ENCODE data around the gene GNA12. TPM values are rescaled to one million over a fixed set of nuclear protein-coding genes. Genes with fewer than 3 reads are reported as not detected.

GNA12 gene
- total and polyA plus RNA-seq, 2 of the 4 experiments (the other 2 are of a cell fraction): 14.3 to 93.9 TPM

GRCh38 chr7:2716906-2717292 is 127.2 kb downstream of the GNA12 start:
- Histone ChIP-seq H3K23ac (ENCODE audit: low read depth, low read length) (no peak overlapping the region), H3K18ac (ENCODE audit: low read depth, low read length) (no peak overlapping the region), H3K27me3 (ENCODE audit: control insufficient read depth, insufficient read depth, low read length) (no peaks in the 10 kb centered on the region), H2BK5ac (ENCODE audit: low read depth, low read length, poor library complexity, severe bottlenecking) (no peak overlapping the region), H3K56ac (ENCODE audit: extremely low read depth, insufficient read depth, low read length) (no peak overlapping the region), H2AK5ac (ENCODE audit: low read depth, low read length) (peak overlapping the region; percentile 37; the same call in 1 of the 2 replicates), H3K14ac (replicated peaks; ENCODE audit: low read depth, low read length) (no peak overlapping the region), H3K79me1 (ENCODE audit: low read depth in 1 of 2, low read length in 2 of 2) (peaks cover 0 to 23% of the 10 kb centered on the region in 2 experiments; a peak in 3 of 4 replicates), H4K5ac (ENCODE audit: low read depth, low read length) (no peak overlapping the region), H2BK15ac (ENCODE audit: low read depth, low read length) (no peak overlapping the region), H3K9me3 (ENCODE audit: control insufficient read depth, insufficient read depth, low read length) (no peaks in the 10 kb centered on the region), H2BK120ac (ENCODE audit: low read depth, low read length) (no peak overlapping the region), H2AK9ac (replicated peaks; ENCODE audit: low read depth, low read length, poor library complexity) (peak overlapping the region; percentile 76), H3K4me3 (ENCODE audit: insufficient read depth, low read depth, low read length) (no peak overlapping the region), H4K91ac (ENCODE audit: insufficient read depth, low read depth, low read length) (no peak overlapping the region), H2AFZ (replicated peaks; ENCODE audit: low read length, poor library complexity) (no peak overlapping the region), H3K4me2 (ENCODE audit: low read depth, low read length) (no peak overlapping the region; the same call in 1 of the 2 replicates), H3K27ac (ENCODE audit: insufficient read depth, low read length) (no peak overlapping the region), H3K4ac (ENCODE audit: low read depth, low read length) (peak overlapping the region; percentile 19; the same call in 1 of the 2 replicates), H4K8ac (ENCODE audit: low read depth in 2 of 2, low read length in 2 of 2) (no peak overlapping the region), H3K4me1 (ENCODE audit: control insufficient read depth, insufficient read depth, low read length) (peaks cover 11% of the 10 kb centered on the region; the same call in 1 of the 2 replicates), H3K9me1 (ENCODE audit: insufficient read depth, low read length) (peaks cover 18% of the 10 kb centered on the region), H3K9ac (ENCODE audit: low read depth, low read length) (no peak overlapping the region), H4K20me1 (ENCODE audit: insufficient read depth, low read length) (no peaks in the 10 kb centered on the region; the same call in 1 of the 2 replicates), H2BK20ac (ENCODE audit: low read depth, low read length) (no peak overlapping the region), H3K36me3 (ENCODE audit: control insufficient read depth, insufficient read depth, low read length) (peaks cover 23% of the 10 kb centered on the region)
- CTCF ChIA-PET: no interaction called here
- in situ Hi-C loops (cut with MboI; ENCODE audit: low sequenced_read_pairs) (no loop called here), dilution Hi-C loops (cut with HindIII; ENCODE audit: low sequenced_read_pairs, unreplicated experiment) (no loop called here), intact Hi-C loops (cut with micrococcal nuclease) (no loop called here)
- POLR2A ChIA-PET (ENCODE audit: unreplicated experiment): no interaction called here
- 68% methylated on average over 8 of the region's 20 CpGs; no CpG with 5 or more reads in 1 of the 2 experiments for WGBS, 2 experiments (ENCODE audit: extremely low coverage in 2 of 2, insufficient read length in 1 of 2)
- no TSS peak for BruUV-seq (replicated peaks)
- no peak for DNase-seq
- no peak for ATAC-seq (ENCODE audit: low read depth)
- TF ChIP-seq RAD21 (IDR thresholded peaks at IDR 0.05; ENCODE audit: low read length) (no peak), FOS (IDR thresholded peaks at IDR 0.05; ENCODE audit: low read depth, low read length) (no peak), RFX5 (IDR thresholded peaks at IDR 0.05; ENCODE audit: low read depth, low read length) (no peak), RCOR1 (IDR thresholded peaks at IDR 0.05; ENCODE audit: insufficient replicate concordance, low read length) (no peak), ELK1 (IDR thresholded peaks at IDR 0.05; ENCODE audit: borderline replicate concordance, low read depth, low read length) (no peak), BHLHE40 (IDR thresholded peaks at IDR 0.05; ENCODE audit: low read depth, low read length) (no peak), NFE2L2 (IDR thresholded peaks at IDR 0.05; ENCODE audit: low read depth, low read length) (no peak)

Measured in IMR-90 (cell line).